NCI-H1105 (cell line): ENCODE results near the gene ASTN2.
"Not testable (repeated sequence)": the region's sequence is repeated elsewhere in the genome, so short reads cannot be mapped to it uniquely, and the experiment has no call there.

Experiments used
- DNase-seq: peaks from one replicate; lab custom pipeline; 2025; lab: John Stamatoyannopoulos, UW

Gene ASTN2

GRCh38 chr9:116701940-116702642 is 712.8 kb downstream of the ASTN2 start:
- no peak for DNase-seq

- DNase-seq, result peak; percentile 19
Measured at GRCh38 chr9:116700882-116701865, 713.7 kb downstream of the ASTN2 start.

- no peak for DNase-seq
Measured at GRCh38 chr9:116700279-116700678, 714.6 kb downstream of the ASTN2 start.

GRCh38 chr9:116697887-116698286 is 717.0 kb downstream of the ASTN2 start:
- DNase-seq, result no peak

GRCh38 chr9:116697362-116697761 is 717.5 kb downstream of the ASTN2 start:
- no peak for DNase-seq

GRCh38 chr9:116695438-116695837 is 719.4 kb downstream of the ASTN2 start:
- DNase-seq, result no peak

- DNase-seq, result no peak
Measured at GRCh38 chr9:116694785-116695291, 720.0 kb downstream of the ASTN2 start.

- no peak for DNase-seq
Measured at GRCh38 chr9:116693233-116693731, 721.6 kb downstream of the ASTN2 start.

GRCh38 chr9:116692616-116693015 is 722.2 kb downstream of the ASTN2 start:
- no peak for DNase-seq

GRCh38 chr9:116691607-116692006 is 723.2 kb downstream of the ASTN2 start:
- no peak for DNase-seq

GRCh38 chr9:116690805-116691204 is 724.1 kb downstream of the ASTN2 start:
- not testable (repeated sequence) for DNase-seq

GRCh38 chr9:116689486-116690032 is 725.3 kb downstream of the ASTN2 start:
- DNase-seq, result no peak

GRCh38 chr9:116688806-116689485 is 725.9 kb downstream of the ASTN2 start:
- DNase-seq, result no peak

- DNase-seq, result peak; percentile 0
Measured at GRCh38 chr9:116687754-116688135, 727.1 kb downstream of the ASTN2 start.

- DNase-seq, result peak; percentile 90
Measured at GRCh38 chr9:116687074-116687753, 727.6 kb downstream of the ASTN2 start, which contains the start of gene TRIM32. TSS of gene TRIM32 (plus strand) at chr9:116687305. CDS start at chr9:116697743, 10,438 bp downstream.

GRCh38 chr9:116686693-116687073 is 728.2 kb downstream of the ASTN2 start:
- no peak for DNase-seq

- DNase-seq, result no peak
Measured at GRCh38 chr9:116686135-116686534, 728.7 kb downstream of the ASTN2 start.

- no peak for DNase-seq
Measured at GRCh38 chr9:116685166-116685565, 729.7 kb downstream of the ASTN2 start.

- no peak for DNase-seq
Measured at GRCh38 chr9:116683535-116683934, 731.3 kb downstream of the ASTN2 start.

GRCh38 chr9:116674210-116674980 is 740.5 kb downstream of the ASTN2 start:
- DNase-seq, result no peak
